Right renal pelvis (tissue), 4 donors: ENCODE data around the gene DDB1. TPM values are rescaled to one million over a fixed set of nuclear protein-coding genes. Genes with fewer than 3 reads are reported as not detected.
A peak's percentile ranks its signal among the peaks of the same experiment; 100 is the strongest.
"Not testable (repeated sequence)": the region's sequence is repeated elsewhere in the genome, so short reads cannot be mapped to it uniquely, and the experiment has no call there.

Source experiments
- DNase-seq, 4 donors: peaks; one replicate each; pipeline ENCODE4 v3.0.0-alpha.2; 2013; ENCODE audit warnings: low read depth in 4 of 4, low spot score in 3 of 4, missing footprints in 1 of 4
- polyA plus RNA-seq, 4 donors: library from polyadenylated mRNA; unstranded; fragments of 120-200 nt; gene quantifications; one replicate each; pipeline ENCODE4 v1.2.1, GENCODE V29; 2013; ENCODE audit not compliant: insufficient read length in 4 of 4

The DDB1 gene
- polyA plus RNA-seq, 4 donors, result 200 to 221 (median 213) TPM

- DNase-seq, result no peak
These were observed 58.8 kb downstream of the DDB1 start for GRCh38 chr11:61274084-61274483.

GRCh38 chr11:61273178-61274078 is 59.5 kb downstream of the DDB1 start:
- DNase-seq, result no peak

- DNase-seq, result no peak
These were observed 60.2 kb downstream of the DDB1 start for GRCh38 chr11:61272731-61273130.

GRCh38 chr11:61270354-61271076 is 62.4 kb downstream of the DDB1 start:
- DNase-seq, result no peak

- DNase-seq, result no peak
These were observed 64.2 kb downstream of the DDB1 start for GRCh38 chr11:61268588-61269250.

GRCh38 chr11:61267437-61267841 is 65.5 kb downstream of the DDB1 start:
- DNase-seq, result no peak

GRCh38 chr11:61266602-61267001 is 66.3 kb downstream of the DDB1 start:
- no peak for DNase-seq

GRCh38 chr11:61265357-61265756 is 67.5 kb downstream of the DDB1 start:
- DNase-seq, result no peak

GRCh38 chr11:61264795-61265194 is 68.1 kb downstream of the DDB1 start:
- no peak for DNase-seq

GRCh38 chr11:61264371-61264770 is 68.5 kb downstream of the DDB1 start:
- no peak for DNase-seq

- DNase-seq, result no peak
These were observed 73.5 kb downstream of the DDB1 start for GRCh38 chr11:61259363-61259762.

- DNase-seq, result no peak
These were observed 74.4 kb downstream of the DDB1 start for GRCh38 chr11:61258546-61258945.

GRCh38 chr11:61256710-61257482 is 76.0 kb downstream of the DDB1 start:
- DNase-seq, result no peak

GRCh38 chr11:61254403-61255025 is 78.4 kb downstream of the DDB1 start:
- DNase-seq, result peak; percentile 3 to 23 (median 12)

GRCh38 chr11:61252332-61252731 is 80.6 kb downstream of the DDB1 start:
- not testable (repeated sequence) for DNase-seq

- not testable (repeated sequence) for DNase-seq
These were observed 81.8 kb downstream of the DDB1 start for GRCh38 chr11:61250796-61251765.
